BE2C (cell line): ENCODE measurements around the gene MATN1.

Experiments used
- DNase-seq: peaks from one replicate; pipeline ENCODE4 v3.0.0-alpha.2; 2020
- H3K27me3 ChIP-seq: fragments of 250-450 bp; sonication (Bioruptor Pico); 2 replicates; pipeline ENCODE4 v1.5.1; 2020; ENCODE audit warnings: mild to moderate bottlenecking
- H3K36me3 ChIP-seq: fragments of 250-450 bp; sonication (Bioruptor Pico); 2 replicates; pipeline ENCODE4 v1.5.1; 2020; ENCODE audit warnings: mild to moderate bottlenecking
- H3K4me1 ChIP-seq: fragments of 250-450 bp; sonication (Bioruptor Pico); 2 replicates; pipeline ENCODE4 v1.5.1; 2020
- H3K4me3 ChIP-seq: 2 replicates; pipeline ENCODE4 v1.5.1; 2011; ENCODE audit warnings: low read depth, low read length
- H3K9me3 ChIP-seq: fragments of 250-450 bp; sonication (Bioruptor Pico); 2 replicates; pipeline ENCODE4 v1.5.1; 2020
- CTCF ChIP-seq: IDR thresholded peaks from 2 replicates; pipeline ENCODE4 v1.5.1; 2012; ENCODE audit warnings: mild to moderate bottlenecking, low read depth, low read length

The MATN1 gene

DNA sequence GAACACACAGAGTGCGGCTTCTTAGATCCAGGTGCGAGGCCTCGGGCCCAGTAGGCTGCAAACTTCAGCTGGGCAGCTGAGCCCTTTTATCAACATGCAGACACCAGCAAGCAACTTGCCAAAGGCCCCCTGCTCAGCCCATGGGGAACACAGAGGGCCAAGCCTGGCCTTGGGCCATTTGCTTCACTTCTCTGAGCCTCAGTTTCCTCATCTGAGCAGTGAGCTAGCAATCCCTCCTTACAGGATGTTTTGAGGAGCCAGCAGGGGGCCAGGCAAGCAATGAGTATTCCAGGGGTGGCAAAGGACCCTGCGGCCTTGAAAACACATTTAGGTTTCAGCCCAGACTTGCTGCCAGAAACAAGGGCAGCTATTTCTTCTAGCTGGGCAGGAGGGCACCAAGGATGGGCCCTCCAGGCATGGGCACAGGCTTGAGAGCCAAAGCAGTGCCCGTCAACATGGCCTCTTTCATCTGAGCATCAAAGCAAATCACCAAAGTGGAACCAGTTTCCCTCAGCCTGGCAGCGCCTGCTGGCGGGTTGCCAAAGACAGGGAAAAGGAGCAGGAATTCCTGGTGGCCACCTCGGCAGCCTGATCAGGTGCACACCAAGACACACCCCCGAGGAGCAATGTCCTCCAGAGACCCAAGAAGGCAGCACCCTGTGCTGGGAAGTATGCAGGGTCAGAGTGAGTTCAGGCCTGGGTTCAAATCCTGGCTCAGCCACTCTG lies 1.4 kb downstream of the MATN1 start:
- TF ChIP-seq CTCF: peak; percentile 18
- peak; percentile 35 for DNase-seq
- H3K4me1 ChIP-seq: no peaks in the 10 kb centered on the region; the same call in 1 of the 2 replicates
- no peak overlapping the region for H3K4me3 ChIP-seq
- H3K27me3 ChIP-seq: no peaks in the 10 kb centered on the region
- no peaks in the 10 kb centered on the region for H3K36me3 ChIP-seq
- H3K9me3 ChIP-seq: no peaks in the 10 kb centered on the region

DNA sequence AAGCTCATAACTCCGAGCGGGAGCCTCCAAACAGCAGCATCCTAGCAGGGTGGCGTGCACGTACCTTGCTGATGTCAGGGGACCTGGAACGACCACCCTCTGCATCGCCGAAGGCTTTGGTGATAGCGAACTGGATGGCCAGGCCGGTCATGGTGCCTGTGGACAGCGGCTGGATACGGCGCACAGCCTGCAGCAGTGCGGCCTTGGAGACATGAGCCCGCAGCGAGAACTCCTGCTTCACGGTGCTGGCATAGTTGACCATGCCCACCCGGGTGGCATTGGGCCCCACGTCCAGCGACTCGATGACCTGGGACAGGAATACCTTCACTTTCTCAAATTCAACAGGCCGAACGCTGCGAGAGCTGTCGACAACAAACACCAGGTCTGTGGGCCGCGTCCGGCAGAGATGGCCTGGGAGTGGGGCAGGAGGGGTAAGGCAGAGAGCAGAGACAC lies 2.0 kb downstream of the MATN1 start:
- Histone ChIP-seq H3K4me3 (no peak overlapping the region), H3K9me3 (no peaks in the 10 kb centered on the region), H3K4me1 (no peaks in the 10 kb centered on the region; the same call in 1 of the 2 replicates), H3K36me3 (no peaks in the 10 kb centered on the region), H3K27me3 (no peaks in the 10 kb centered on the region)
- DNase-seq: no peak
- TF ChIP-seq CTCF: no peak

- Histone ChIP-seq H3K4me1 (no peaks in the 10 kb centered on the region; the same call in 1 of the 2 replicates), H3K4me3 (no peak overlapping the region), H3K36me3 (no peaks in the 10 kb centered on the region), H3K9me3 (no peaks in the 10 kb centered on the region), H3K27me3 (no peaks in the 10 kb centered on the region)
- DNase-seq: no peak
- no peak for TF ChIP-seq CTCF
Observed at GRCh38 chr1:30720271-30721223, 2.8 kb downstream of the MATN1 start.

DNA sequence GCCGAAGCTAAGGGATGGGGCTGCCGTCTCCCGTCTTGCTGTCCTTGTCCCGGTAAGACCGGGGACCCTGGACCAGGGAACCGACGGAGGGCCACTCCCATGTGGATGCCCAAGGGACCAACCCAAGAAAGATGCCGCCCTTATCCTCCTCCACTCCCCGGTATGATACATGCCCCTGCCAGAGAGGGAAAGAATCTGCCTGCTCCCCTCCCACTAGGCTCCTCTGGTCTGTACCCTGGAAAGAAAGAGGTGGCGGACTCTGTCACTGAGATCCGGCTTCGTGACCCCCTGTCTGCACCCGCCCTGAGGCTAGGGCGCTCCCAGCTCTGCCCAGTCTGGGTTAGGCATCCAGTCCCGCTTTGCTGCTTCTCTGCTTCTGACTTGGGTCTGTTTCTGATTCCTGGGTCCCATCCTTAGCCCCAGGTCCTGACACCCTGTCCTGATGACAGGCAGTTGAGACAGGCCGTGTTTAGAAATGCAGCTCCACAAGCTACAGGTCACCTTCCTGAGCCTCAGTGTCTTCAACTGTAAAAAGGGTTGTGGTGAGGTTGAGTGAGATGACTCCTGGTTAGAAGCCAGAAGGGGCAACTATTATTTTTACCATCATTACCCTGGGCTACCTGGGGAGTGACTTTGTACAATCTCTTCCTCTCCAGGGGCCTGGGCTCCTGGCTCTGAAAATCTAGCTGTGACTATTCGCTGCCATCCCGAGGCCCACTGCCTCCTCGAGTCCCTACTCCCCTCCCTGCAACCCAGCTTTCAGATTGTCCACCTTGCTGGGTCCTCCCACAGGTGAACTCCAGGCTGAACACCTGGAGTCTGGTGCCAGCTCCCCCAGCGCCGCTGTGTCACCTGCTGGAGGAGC lies 3.7 kb downstream of the MATN1 start:
- no peak for DNase-seq
- Histone ChIP-seq H3K4me1 (no peaks in the 10 kb centered on the region; the same call in 1 of the 2 replicates), H3K27me3 (no peaks in the 10 kb centered on the region), H3K4me3 (peak overlapping the region; percentile 63; the same call in 1 of the 2 replicates), H3K9me3 (no peaks in the 10 kb centered on the region), H3K36me3 (no peaks in the 10 kb centered on the region)
- no peak for TF ChIP-seq CTCF

DNA sequence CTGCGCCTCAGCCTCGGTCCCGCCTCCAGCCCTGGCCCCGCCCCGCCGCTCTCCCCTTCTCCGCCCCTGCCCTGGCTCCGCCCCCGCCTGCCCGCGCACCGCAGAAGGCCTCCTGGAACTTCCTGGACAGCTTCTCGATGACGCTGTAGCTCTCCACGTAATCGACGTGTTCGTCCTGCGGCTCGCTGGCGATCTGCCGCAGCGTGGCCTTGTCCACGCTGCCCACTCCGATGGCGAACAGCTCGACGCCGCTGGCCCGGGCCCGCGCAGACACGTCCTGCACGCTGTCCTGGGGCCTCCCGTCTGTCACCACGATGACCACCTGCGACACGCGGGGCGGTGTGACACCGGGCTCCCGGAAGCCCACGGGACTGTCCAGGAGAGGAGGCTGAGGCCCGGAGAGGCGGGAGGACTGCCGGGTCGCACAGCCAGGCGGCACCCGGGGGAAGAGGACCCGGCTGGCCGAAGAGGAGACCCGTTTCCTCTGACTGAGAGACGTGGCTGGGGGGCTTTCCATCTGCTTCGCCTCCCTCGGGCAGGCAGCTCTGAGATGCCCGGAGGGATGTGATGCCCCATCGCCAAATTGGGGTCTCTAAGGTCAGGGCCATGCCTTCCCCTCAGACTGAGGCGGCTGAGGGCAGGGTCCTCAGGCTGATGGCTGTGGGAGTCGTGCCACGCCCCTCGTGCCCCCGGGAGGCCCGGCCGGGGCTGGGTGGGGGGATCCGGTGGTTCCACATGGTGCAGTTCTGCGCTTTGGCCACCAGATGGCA lies 4.6 kb downstream of the MATN1 start:
- TF ChIP-seq CTCF: peak; percentile 62
- no peaks in the 10 kb centered on the region; the same call in 1 of the 2 replicates for H3K4me1 ChIP-seq
- peak; percentile 74 for DNase-seq
- H3K9me3 ChIP-seq: no peaks in the 10 kb centered on the region
- H3K36me3 ChIP-seq: no peaks in the 10 kb centered on the region
- peak overlapping the region; percentile 63 for H3K4me3 ChIP-seq
- no peaks in the 10 kb centered on the region for H3K27me3 ChIP-seq
